Suprapubic skin (tissue), 4 donors: ENCODE measurements around the gene EPB41L4A. TPM values are rescaled to one million over a fixed set of nuclear protein-coding genes. Genes with fewer than 3 reads are reported as not detected.

Source experiments
- DNase-seq, 2 donors: peaks; one replicate each; pipeline ENCODE4 v3.0.0-alpha.2; 2019; ENCODE audit warnings: low spot score in 2 of 2
- H3K27ac ChIP-seq: fragments of 200-600 bp; sonication (generic); one replicate; pipeline ENCODE4 v1.5.1; 2019
- H3K27me3 ChIP-seq: fragments of 200-600 bp; sonication (generic); one replicate; pipeline ENCODE4 v1.5.1; 2019
- H3K36me3 ChIP-seq: fragments of 200-600 bp; sonication (generic); one replicate; pipeline ENCODE4 v1.5.1; 2019
- H3K4me1 ChIP-seq: fragments of 200-600 bp; sonication (generic); one replicate; pipeline ENCODE4 v1.5.1; 2019
- H3K4me3 ChIP-seq: fragments of 200-600 bp; sonication (generic); one replicate; pipeline ENCODE4 v1.5.1; 2019; ENCODE audit warnings: mild to moderate bottlenecking
- H3K9me3 ChIP-seq: fragments of 200-600 bp; sonication (generic); one replicate; pipeline ENCODE4 v1.5.1; 2019
- CTCF ChIP-seq, 2 donors: fragments of 200-600 bp in 1 of 2; fragments of 450-650 bp in 1 of 2; sonication (generic) in 1 of 2; IDR thresholded peaks; one replicate each; pipeline ENCODE4 v1.5.1; 2016 to 2019; ENCODE audit warnings: antibody characterized with exemption in 2 of 2, mild to moderate bottlenecking in 1 of 2, moderate library complexity in 1 of 2
- EP300 ChIP-seq: sonication (generic); formaldehyde crosslinking; IDR thresholded peaks from one replicate; pipeline ENCODE4 v1.6.1; 2017; ENCODE audit warnings: antibody characterized with exemption
- POLR2A ChIP-seq, 2 donors: fragments of 450-650 bp; IDR thresholded peaks; one replicate each; pipeline ENCODE4 v1.6.1; 2017; ENCODE audit warnings: antibody characterized with exemption in 2 of 2, mild to moderate bottlenecking in 2 of 2, moderate library complexity in 2 of 2
- POLR2AphosphoS5 ChIP-seq, 3 donors: sonication (generic); formaldehyde crosslinking; IDR thresholded peaks; one replicate each; pipeline ENCODE4 v1.6.1; 2017; ENCODE audit warnings: antibody characterized with exemption in 3 of 3
- WGBS: methylation state at CpG from one replicate; pipeline ENCODE4 v1.1.5; 2018; 5-methylcytosine and 5-hydroxymethylcytosine counted together
- total RNA-seq, 4 donors: library from RNA; depleted of rRNA; stranded (reverse); fragments of >200 nt; gene quantifications; one replicate each; pipeline ENCODE4 v1.1.0, GENCODE V29; 2016

The EPB41L4A gene
- total RNA-seq, 4 donors from 2014 or later = 8.5 to 31.9 (median 12.8) TPM

DNA sequence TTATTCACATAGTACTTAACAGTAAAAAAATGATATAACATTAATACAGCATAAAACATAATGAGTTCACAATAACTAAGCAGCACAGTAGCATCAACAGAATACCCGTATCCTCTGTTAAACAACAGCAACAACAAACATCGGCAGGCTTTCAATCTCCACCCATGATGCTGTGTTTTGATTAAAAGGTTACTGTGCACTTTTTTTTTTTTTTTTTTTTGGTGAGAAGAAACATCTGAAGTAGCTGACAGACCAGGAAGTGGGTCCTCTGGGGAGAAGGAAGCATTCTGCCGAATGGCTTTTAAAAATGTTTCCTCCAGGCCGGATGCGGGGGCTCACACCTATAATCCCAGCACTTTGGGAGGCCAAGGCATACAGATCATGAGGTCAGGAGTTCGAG, 282.3 kb downstream of the EPB41L4A start:
- DNase-seq = no peak
- H3K4me1 ChIP-seq = no peaks in the 10 kb centered on the region
- TF ChIP-seq EP300 = no peak
- no peak for TF ChIP-seq POLR2AphosphoS5 (IDR thresholded peaks at IDR 0.05)
- no peak for TF ChIP-seq POLR2A (IDR thresholded peaks at IDR 0.05)
- no peak for TF ChIP-seq CTCF (IDR thresholded peaks at IDR 0.05)
- WGBS = 66% methylated on average over 6 of the region's 6 CpGs
- H3K9me3 ChIP-seq = no peaks in the 10 kb centered on the region
- no peak overlapping the region for H3K27ac ChIP-seq
- H3K27me3 ChIP-seq = no peaks in the 10 kb centered on the region
- no peak overlapping the region for H3K4me3 ChIP-seq
- H3K36me3 ChIP-seq = no peaks in the 10 kb centered on the region

GRCh38 chr5:112127861-112128260, 291.2 kb downstream of the EPB41L4A start:
- peaks cover 3% of the 10 kb centered on the region for H3K27me3 ChIP-seq
- TF ChIP-seq POLR2A (IDR thresholded peaks at IDR 0.05) (no peak), EP300 (no peak), CTCF (IDR thresholded peaks at IDR 0.05) (no peak), POLR2AphosphoS5 (IDR thresholded peaks at IDR 0.05) (no peak)
- no peak overlapping the region for H3K4me3 ChIP-seq
- H3K4me1 ChIP-seq = no peaks in the 10 kb centered on the region
- H3K9me3 ChIP-seq = no peaks in the 10 kb centered on the region
- no peak overlapping the region for H3K27ac ChIP-seq
- no peak for DNase-seq
- H3K36me3 ChIP-seq = no peaks in the 10 kb centered on the region

DNA sequence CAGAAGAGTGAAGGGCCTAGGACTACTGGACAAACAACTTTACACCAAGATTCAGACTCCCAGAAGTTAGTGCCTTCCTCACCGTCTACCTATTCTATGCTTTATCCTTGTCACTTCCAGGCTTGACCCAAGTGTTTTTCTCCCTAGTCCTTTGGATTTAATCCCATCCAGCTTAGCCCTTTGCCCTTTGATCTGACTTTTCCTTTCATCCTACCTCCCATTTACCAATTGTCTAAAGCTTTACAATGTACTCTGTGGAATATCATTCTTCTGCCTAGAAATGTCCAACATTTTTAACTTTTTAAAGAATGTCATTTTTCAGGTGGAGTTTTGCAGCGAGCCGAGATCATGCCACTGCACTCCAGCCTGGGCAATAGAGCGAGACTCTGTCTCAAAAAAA, 292.1 kb downstream of the EPB41L4A start:
- peaks cover 3% of the 10 kb centered on the region for H3K27me3 ChIP-seq
- WGBS = 93% methylated on average over 4 of the region's 4 CpGs
- no peaks in the 10 kb centered on the region for H3K36me3 ChIP-seq
- H3K9me3 ChIP-seq = no peaks in the 10 kb centered on the region
- H3K4me1 ChIP-seq = no peaks in the 10 kb centered on the region
- no peak overlapping the region for H3K4me3 ChIP-seq
- no peak for TF ChIP-seq POLR2AphosphoS5 (IDR thresholded peaks at IDR 0.05)
- TF ChIP-seq POLR2A (IDR thresholded peaks at IDR 0.05) = no peak
- TF ChIP-seq EP300 = no peak
- no peak for TF ChIP-seq CTCF (IDR thresholded peaks at IDR 0.05)
- no peak for DNase-seq
- no peak overlapping the region for H3K27ac ChIP-seq

- TF ChIP-seq POLR2A (IDR thresholded peaks at IDR 0.05) (no peak), POLR2AphosphoS5 (IDR thresholded peaks at IDR 0.05) (no peak), EP300 (no peak), CTCF (IDR thresholded peaks at IDR 0.05) (no peak)
- Histone ChIP-seq H3K27ac (no peak overlapping the region), H3K4me3 (no peak overlapping the region), H3K4me1 (no peaks in the 10 kb centered on the region), H3K36me3 (no peaks in the 10 kb centered on the region), H3K9me3 (no peaks in the 10 kb centered on the region), H3K27me3 (peaks cover 3% of the 10 kb centered on the region)
- 68% methylated on average over 2 of the region's 2 CpGs for WGBS
- DNase-seq = no peak
Observed at GRCh38 chr5:112125903-112126302, 293.2 kb downstream of the EPB41L4A start.

- peaks cover 3% of the 10 kb centered on the region for H3K27me3 ChIP-seq
- 62% methylated on average over 3 of the region's 3 CpGs for WGBS
- H3K36me3 ChIP-seq = no peaks in the 10 kb centered on the region
- no peak overlapping the region for H3K4me3 ChIP-seq
- no peaks in the 10 kb centered on the region for H3K4me1 ChIP-seq
- TF ChIP-seq POLR2AphosphoS5 (IDR thresholded peaks at IDR 0.05) (no peak), CTCF (IDR thresholded peaks at IDR 0.05) (no peak)
- no peak for DNase-seq
- no peak overlapping the region for H3K27ac ChIP-seq
- no peaks in the 10 kb centered on the region for H3K9me3 ChIP-seq
Observed at GRCh38 chr5:112124788-112125187, 294.3 kb downstream of the EPB41L4A start.
